H54 (cell line): ENCODE data around the gene MT1M.

Experiments used
- DNase-seq: peaks from one replicate; pipeline ENCODE4 v3.0.0; 2011; ENCODE audit warnings: low spot score, mixed read lengths; ENCODE audit not compliant: insufficient read length
- FAIRE-seq: peaks from 3 replicates; lab custom pipeline; 2011; peaks lifted over from hg19 to GRCh38; lab: Jason Lieb, UNC
- POLR2A ChIP-seq: IDR thresholded peaks from 2 replicates; pipeline ENCODE4 v1.6.1; 2011; ENCODE audit warnings: low read depth, mild to moderate bottlenecking, low read length

Gene MT1M

DNA sequence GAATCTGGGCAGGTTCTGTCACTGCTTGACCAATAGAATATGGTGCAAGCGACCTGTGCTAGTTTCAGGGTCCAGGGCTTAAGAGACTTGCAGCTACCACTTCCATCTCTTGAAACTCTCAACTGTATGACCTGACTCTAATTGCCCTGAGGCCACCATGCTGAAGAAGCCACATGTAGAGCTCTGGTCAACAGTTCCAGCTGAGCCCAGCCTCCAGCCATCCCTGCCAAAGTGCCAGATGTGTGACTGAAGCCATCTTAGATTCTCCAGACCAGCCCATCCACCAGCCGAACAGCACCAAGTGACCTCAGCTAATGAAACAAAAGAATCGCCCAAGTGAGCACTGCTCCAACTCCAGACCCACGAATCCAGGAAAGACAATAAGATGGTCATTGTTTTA lies 27.5 kb upstream of the MT1M start:
- DNase-seq (no peak), FAIRE-seq (no peak)
- no peak for TF ChIP-seq POLR2A

GRCh38 chr16:56605475-56605874 lies 27.0 kb upstream of the MT1M start:
- TF ChIP-seq POLR2A = no peak
- DNase-seq = no peak
- FAIRE-seq = no peak

- TF ChIP-seq POLR2A = no peak
- peak; percentile 73 for DNase-seq
- no peak for FAIRE-seq
Measured at GRCh38 chr16:56606071-56606475, 26.4 kb upstream of the MT1M start.

- DNase-seq (no peak), FAIRE-seq (no peak)
Measured at GRCh38 chr16:56606476-56607108, 25.9 kb upstream of the MT1M start.

GRCh38 chr16:56607109-56607618 lies 25.3 kb upstream of the MT1M start:
- DNase-seq (peak; percentile 80), FAIRE-seq (peak; percentile 6)
- peak; percentile 41; the same call in 1 of the 2 replicates for TF ChIP-seq POLR2A

More at GRCh38 chr16:56606476-56607108, 25.9 kb upstream of the MT1M start:
- no peak for TF ChIP-seq POLR2A

DNA sequence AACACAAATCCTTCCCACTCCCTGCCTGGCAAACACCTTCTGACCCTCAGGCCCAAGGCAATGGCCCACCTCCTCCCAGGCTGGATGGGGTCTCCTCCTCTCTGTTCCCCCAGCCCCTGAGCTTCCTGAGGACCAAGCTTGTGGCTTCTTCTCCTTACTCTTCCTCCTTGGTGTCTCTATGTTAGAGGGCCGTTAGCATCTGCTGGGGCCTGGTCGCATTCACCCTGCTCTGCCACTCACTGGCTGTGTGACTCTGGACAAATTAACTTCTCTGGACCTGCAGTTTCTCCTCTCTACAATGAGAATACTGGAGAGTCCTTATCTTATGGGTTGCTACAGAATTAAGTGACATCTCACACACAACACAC lies 24.8 kb upstream of the MT1M start:
- no peak for DNase-seq
- no peak for FAIRE-seq
- TF ChIP-seq POLR2A = no peak

GRCh38 chr16:56608043-56608875 lies 24.2 kb upstream of the MT1M start, which contains the start of gene MT2A:
TSS of gene MT2A (plus strand) at chr16:56608584. CDS start at chr16:56608656, 72 bp downstream.
- peak; percentile 94 for TF ChIP-seq POLR2A
- peak; percentile 68 for DNase-seq
- FAIRE-seq = no peak

DNA sequence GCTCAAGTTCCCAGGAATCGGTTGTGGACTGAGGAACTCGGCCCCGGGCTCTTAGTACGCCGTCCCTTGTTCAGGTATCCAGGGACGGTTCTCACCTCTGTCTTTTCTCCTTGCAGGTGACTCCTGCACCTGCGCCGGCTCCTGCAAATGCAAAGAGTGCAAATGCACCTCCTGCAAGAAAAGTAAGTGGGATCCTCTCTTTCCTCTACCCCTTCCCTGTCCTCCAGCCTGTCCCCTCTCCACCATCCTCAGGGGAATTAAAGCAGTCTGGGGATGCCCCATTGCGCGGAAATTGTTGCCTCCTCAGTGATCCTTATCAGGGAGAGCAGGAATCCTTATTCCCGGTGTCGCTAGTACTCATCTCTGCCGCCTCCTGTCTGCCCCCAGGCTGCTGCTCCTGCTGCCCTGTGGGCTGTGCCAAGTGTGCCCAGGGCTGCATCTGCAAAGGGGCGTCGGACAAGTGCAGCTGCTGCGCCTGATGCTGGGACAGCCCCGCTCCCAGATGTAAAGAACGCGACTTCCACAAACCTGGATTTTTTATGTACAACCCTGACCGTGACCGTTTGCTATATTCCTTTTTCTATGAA lies 23.5 kb upstream of the MT1M start:
- TF ChIP-seq POLR2A = no peak
- FAIRE-seq (no peak), DNase-seq (no peak)

GRCh38 chr16:56609463-56609921 lies 23.0 kb upstream of the MT1M start:
- no peak for DNase-seq
- no peak for FAIRE-seq
- TF ChIP-seq POLR2A = peak; percentile 40; the same call in 1 of the 2 replicates

DNA sequence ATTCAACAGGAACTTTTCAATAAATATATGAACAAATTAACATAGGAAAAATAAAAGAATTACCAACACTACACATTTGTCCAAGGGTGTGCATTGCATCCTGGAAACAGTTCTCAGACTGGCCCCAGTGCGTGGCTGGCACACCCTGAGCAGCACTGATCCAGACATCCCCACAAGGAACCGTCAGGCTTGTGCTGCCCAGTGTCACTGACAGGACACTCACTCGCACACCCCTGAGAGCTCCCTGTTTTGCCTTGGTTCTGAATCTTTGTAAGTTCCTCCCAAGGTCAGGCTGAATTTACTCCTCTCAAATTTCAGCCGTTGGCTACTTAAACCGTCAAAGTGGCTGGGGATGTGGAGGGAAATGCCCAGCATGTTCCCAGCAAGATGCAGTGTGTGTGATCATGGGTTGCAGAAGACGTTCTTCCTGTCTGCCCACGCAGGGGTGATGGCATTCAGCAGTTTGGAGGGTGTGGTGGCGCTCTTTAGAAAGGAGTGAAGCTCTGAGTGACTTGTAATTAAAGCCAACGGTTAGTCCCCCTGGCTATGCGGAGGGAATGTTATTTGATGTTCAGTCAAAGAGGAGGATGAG lies 22.3 kb upstream of the MT1M start:
- FAIRE-seq = no peak
- DNase-seq = no peak
- TF ChIP-seq POLR2A = peak; percentile 74

DNA sequence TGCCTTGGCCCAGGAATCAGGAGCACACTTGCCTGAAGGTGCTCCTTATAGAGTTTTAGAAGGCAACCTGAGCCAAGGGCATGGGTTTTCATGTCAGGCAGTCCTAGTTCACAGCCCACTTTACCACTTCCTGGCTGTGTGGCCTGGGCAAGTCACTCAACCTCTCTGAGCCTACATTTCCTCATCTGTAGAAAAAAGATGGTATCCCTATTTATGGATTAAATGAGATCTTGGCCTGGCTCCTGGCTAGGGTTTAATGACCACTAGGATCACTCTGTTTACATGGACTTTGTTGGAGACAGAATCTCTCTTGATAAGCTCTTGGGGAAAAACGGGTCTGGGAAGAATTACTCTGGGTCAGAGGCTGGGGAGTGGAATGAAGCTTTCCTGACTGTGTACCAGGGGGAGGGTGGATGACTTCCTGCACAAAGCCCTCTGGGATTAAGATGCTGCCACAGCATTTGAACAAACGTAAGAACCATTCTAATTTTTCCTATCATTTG lies 21.8 kb upstream of the MT1M start:
- no peak for TF ChIP-seq POLR2A
- DNase-seq (no peak), FAIRE-seq (no peak)

DNA sequence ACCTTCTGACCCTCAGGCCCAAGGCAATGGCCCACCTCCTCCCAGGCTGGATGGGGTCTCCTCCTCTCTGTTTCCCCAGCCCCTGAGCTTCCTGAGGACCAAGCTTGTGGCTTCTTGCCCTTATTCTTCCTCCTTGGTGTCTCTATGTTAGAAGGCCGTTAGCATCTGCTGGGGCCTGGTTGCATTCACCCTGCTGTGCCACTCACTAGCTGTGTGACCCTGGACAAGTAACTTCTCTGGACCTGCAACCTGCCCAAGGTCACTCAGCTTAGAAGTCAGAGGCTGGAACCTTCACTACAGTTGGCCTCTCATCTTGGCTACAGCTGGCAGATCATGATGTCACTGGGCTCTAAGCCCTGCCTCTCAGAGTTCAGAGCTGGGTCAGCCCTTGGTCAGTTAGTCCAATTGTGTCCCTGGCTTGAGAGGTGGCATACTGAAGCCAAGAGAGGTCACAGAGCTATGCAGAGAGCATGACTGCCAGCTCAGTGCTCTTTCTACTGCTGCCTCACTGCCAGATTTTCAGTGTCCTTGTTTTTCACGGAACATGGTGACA lies 21.1 kb upstream of the MT1M start:
- TF ChIP-seq POLR2A = no peak
- no peak for FAIRE-seq
- DNase-seq = no peak

DNA sequence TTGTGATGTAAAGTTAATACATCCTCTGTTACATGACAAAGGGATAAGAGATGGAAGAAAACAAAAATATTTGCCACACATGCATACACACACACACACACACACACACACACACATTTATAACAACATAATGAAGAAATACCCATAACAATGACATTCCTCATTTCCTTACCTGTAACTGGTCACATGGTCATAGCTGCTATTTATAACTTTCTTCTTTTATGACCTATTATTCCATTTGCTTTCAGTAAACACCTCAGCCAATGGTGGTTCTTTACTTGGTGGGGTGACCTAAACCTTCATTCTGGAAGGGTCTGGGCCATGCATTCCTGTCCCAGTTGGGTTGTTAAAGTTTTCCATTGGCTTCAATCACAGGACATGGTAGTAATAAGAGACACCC lies 18.8 kb upstream of the MT1M start:
- DNase-seq (no peak), FAIRE-seq (no peak)
- no peak for TF ChIP-seq POLR2A

DNA sequence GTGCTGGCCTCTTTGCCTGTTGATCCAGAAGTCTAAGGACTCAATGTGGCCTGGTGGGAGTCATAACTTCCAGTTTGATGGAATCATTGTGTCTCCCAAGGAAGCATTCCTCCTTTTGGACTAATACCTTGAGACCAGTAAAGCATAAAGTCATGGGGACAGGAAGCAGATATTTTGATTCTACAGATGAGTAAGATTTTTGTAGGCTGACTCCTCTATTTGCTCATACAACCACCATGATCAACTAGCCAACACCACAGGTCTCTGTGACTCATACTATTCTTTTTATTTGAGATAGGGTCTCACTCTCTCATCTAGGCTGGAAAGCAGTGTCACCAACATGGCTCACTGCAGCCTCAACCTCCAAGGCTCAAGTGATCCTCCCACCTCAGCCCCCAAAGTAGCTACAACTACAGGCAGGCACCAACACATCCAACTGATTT lies 17.9 kb upstream of the MT1M start:
- DNase-seq (peak; percentile 54), FAIRE-seq (no peak)
- no peak for TF ChIP-seq POLR2A
